ENCODE data around the gene PEAR1. TPM values are rescaled to one million over a fixed set of nuclear protein-coding genes. Genes with fewer than 3 reads are reported as not detected.

The PEAR1 gene
- total RNA-seq, 1 experiment from 2014 or later: 10.8 TPM

- H3K79me2 ChIP-seq (ENCODE audit: insufficient read depth, low read length): no peaks in the 10 kb centered on the region
- H3K4me2 ChIP-seq (ENCODE audit: low read length): no peak overlapping the region
- no peaks in the 10 kb centered on the region for H3K4me1 ChIP-seq (ENCODE audit: control insufficient read depth in 1 of 2, insufficient read depth in 2 of 2, low read length in 2 of 2)
- DNase-seq (ENCODE audit: low read depth, low spot score) (no peak), ATAC-seq (no peak)
- H2AFZ ChIP-seq (ENCODE audit: low read depth, low read length, poor library complexity, severe bottlenecking): no peak overlapping the region
- no peak overlapping the region for H3K9ac ChIP-seq (ENCODE audit: low read length)
- ChIA-PET CTCF (no interaction called here), RAD21 (ENCODE audit: low non-redundant PET in 1 of 2, low total read pairs in 2 of 2, uncharacterized antibody in 2 of 2, unreplicated experiment in 2 of 2) (no interaction called here), POLR2A (no interaction called here)
- intact Hi-C loops (cut with micrococcal nuclease): no loop called here
- TF ChIP-seq CBX3 (IDR thresholded peaks at IDR 0.05; ENCODE audit: low read depth): no peak
- no peak overlapping the region for H3K27ac ChIP-seq (ENCODE audit: low read depth, low read length)
- no peaks in the 10 kb centered on the region for H3K9me2 ChIP-seq (ENCODE audit: insufficient read depth)
- no peaks in the 10 kb centered on the region for H4K20me1 ChIP-seq (ENCODE audit: insufficient read depth)
- H3K9me3 ChIP-seq (ENCODE audit: control insufficient read depth in 1 of 2, insufficient read depth in 1 of 2, low read depth in 1 of 2, low read length in 2 of 2): no peaks in the 10 kb centered on the region
- no TSS peak for BruUV-seq (replicated peaks)
- H3K4me3 ChIP-seq (replicated peaks in 1 of 2; ENCODE audit: low read depth in 1 of 2, low read length in 2 of 2): no peak overlapping the region
- peaks cover 12 to 17% of the 10 kb centered on the region in 2 experiments; a peak in 2 of 4 replicates for H3K36me3 ChIP-seq (ENCODE audit: control insufficient read depth in 1 of 2, insufficient read depth in 2 of 2, low read length in 2 of 2)
- no peaks in the 10 kb centered on the region for H3K27me3 ChIP-seq (ENCODE audit: insufficient read depth, low read length)
These were observed 66.4 kb downstream of the PEAR1 start for GRCh38 chr1:156959925-156960324.

- no peaks in the 10 kb centered on the region for H3K27me3 ChIP-seq (ENCODE audit: insufficient read depth, low read length)
- peak; percentile 10 for DNase-seq (ENCODE audit: low read depth, low spot score)
- H3K9ac ChIP-seq (ENCODE audit: low read length): no peak overlapping the region
- no peaks in the 10 kb centered on the region for H3K4me1 ChIP-seq (ENCODE audit: control insufficient read depth in 1 of 2, insufficient read depth in 2 of 2, low read length in 2 of 2)
- H4K20me1 ChIP-seq (ENCODE audit: insufficient read depth): no peaks in the 10 kb centered on the region
- BruUV-seq (replicated peaks): no TSS peak
- no peak overlapping the region for H3K4me3 ChIP-seq (replicated peaks in 1 of 2; ENCODE audit: low read depth in 1 of 2, low read length in 2 of 2)
- H3K9me2 ChIP-seq (ENCODE audit: insufficient read depth): no peaks in the 10 kb centered on the region
- ChIA-PET POLR2A (no interaction called here), CTCF (interaction anchor here (1.3 kb wide), 1 partner anchor 34 kb away, joined by 4 read pairs; no protein-coding TSS in a partner anchor), RAD21 (ENCODE audit: low non-redundant PET in 1 of 2, low total read pairs in 2 of 2, uncharacterized antibody in 2 of 2, unreplicated experiment in 2 of 2) (no interaction called here)
- H2AFZ ChIP-seq (ENCODE audit: low read depth, low read length, poor library complexity, severe bottlenecking): no peak overlapping the region
- no peak overlapping the region for H3K27ac ChIP-seq (ENCODE audit: low read depth, low read length)
- H3K4me2 ChIP-seq (ENCODE audit: low read length): no peak overlapping the region
- peaks cover 11 to 15% of the 10 kb centered on the region in 2 experiments; a peak in 2 of 4 replicates for H3K36me3 ChIP-seq (ENCODE audit: control insufficient read depth in 1 of 2, insufficient read depth in 2 of 2, low read length in 2 of 2)
- H3K9me3 ChIP-seq (ENCODE audit: control insufficient read depth in 1 of 2, insufficient read depth in 1 of 2, low read depth in 1 of 2, low read length in 2 of 2): no peaks in the 10 kb centered on the region
- no peaks in the 10 kb centered on the region for H3K79me2 ChIP-seq (ENCODE audit: insufficient read depth, low read length)
- ATAC-seq: peak; percentile 92
- intact Hi-C loops (cut with micrococcal nuclease): no loop called here
- TF ChIP-seq EZH2 (IDR thresholded peaks at IDR 0.05): no peak
- TF ChIP-seq ZNF274 (IDR thresholded peaks at IDR 0.05; ENCODE audit: low read depth, low read length): no peak
- no peak for TF ChIP-seq ZBTB33 (IDR thresholded peaks at IDR 0.05; ENCODE audit: extremely low read depth, insufficient replicate concordance, low read length)
- TF ChIP-seq FOSL1 (IDR thresholded peaks at IDR 0.05; ENCODE audit: low read depth): no peak
- TF ChIP-seq ZFX (IDR thresholded peaks at IDR 0.05): no peak
- no peak for TF ChIP-seq SRF (IDR thresholded peaks at IDR 0.05; ENCODE audit: low read depth)
- TF ChIP-seq SIN3A (IDR thresholded peaks at IDR 0.05; ENCODE audit: low read depth): no peak
- no peak for TF ChIP-seq POLR2AphosphoS5 (IDR thresholded peaks at IDR 0.05; ENCODE audit: low read depth, low read length)
- TF ChIP-seq RAD21 (IDR thresholded peaks at IDR 0.05; ENCODE audit: low read depth): peak; percentile 46
- TF ChIP-seq REST (IDR thresholded peaks at IDR 0.05; ENCODE audit: low read depth): no peak
- no peak for TF ChIP-seq JUND (IDR thresholded peaks at IDR 0.05)
- TF ChIP-seq YY1 (IDR thresholded peaks at IDR 0.05; ENCODE audit: extremely low read depth, insufficient replicate concordance, low read depth, low read length): no peak
- peak; percentile 60 to 86 (median 65) for TF ChIP-seq CTCF (IDR thresholded peaks at IDR 0.05 in 2 of 3, conservative IDR thresholded peaks at IDR 0.05 in 1 of 3; ENCODE audit: borderline replicate concordance in 1 of 3, insufficient read depth in 1 of 3, low read depth in 2 of 3, low read length in 2 of 3)
These were observed 68.2 kb downstream of the PEAR1 start for GRCh38 chr1:156961709-156962108.
